RWPE2 (cell line): Measurements from ENCODE around the gene GFPT1.

Experiments used
- ATAC-seq: fragments of 200-7000 bp; cut with Tn5 transposase; 3 replicates; pipeline ENCODE4 v1.9.1; 2021; ENCODE audit warnings: low read depth
- DNase-seq: peaks from one replicate; pipeline ENCODE4 v3.0.0-alpha.2; 2020; ENCODE audit warnings: low spot score
- H3K27ac ChIP-seq: fragments of 450-650 bp; 2 replicates; pipeline ENCODE4 v1.5.1; 2017; ENCODE audit warnings: mild to moderate bottlenecking; ENCODE audit not compliant: poor library complexity, severe bottlenecking
- H3K27me3 ChIP-seq: fragments of 250-450 bp; sonication (Bioruptor Pico); 2 replicates; pipeline ENCODE4 v1.5.1; 2021; ENCODE audit warnings: mild to moderate bottlenecking, moderate library complexity; ENCODE audit not compliant: insufficient read depth, poor library complexity, severe bottlenecking
- H3K36me3 ChIP-seq: fragments of 250-450 bp; sonication (Bioruptor Pico); 2 replicates; pipeline ENCODE4 v1.5.1; 2020; ENCODE audit warnings: low read depth, mild to moderate bottlenecking, moderate library complexity
- H3K4me1 ChIP-seq: fragments of 250-450 bp; sonication (Bioruptor Pico); 2 replicates; pipeline ENCODE4 v1.5.1; 2021; ENCODE audit warnings: mild to moderate bottlenecking, moderate library complexity; ENCODE audit not compliant: insufficient read depth, poor library complexity, severe bottlenecking
- H3K4me3 ChIP-seq: fragments of 250-450 bp; sonication (Bioruptor Pico); 2 replicates; pipeline ENCODE4 v1.5.1; 2021; ENCODE audit warnings: mild to moderate bottlenecking, moderate library complexity; ENCODE audit not compliant: severe bottlenecking
- H3K9me3 ChIP-seq: fragments of 250-450 bp; sonication (Bioruptor Pico); 2 replicates; pipeline ENCODE4 v1.5.1; 2021; ENCODE audit warnings: mild to moderate bottlenecking, moderate library complexity; ENCODE audit not compliant: severe bottlenecking
- CTCF ChIP-seq: fragments of 450-650 bp; IDR thresholded peaks from one replicate; pipeline ENCODE4 v1.5.1; 2017; ENCODE audit warnings: mild to moderate bottlenecking, moderate library complexity; ENCODE audit not compliant: poor library complexity, severe bottlenecking

The GFPT1 gene

DNA sequence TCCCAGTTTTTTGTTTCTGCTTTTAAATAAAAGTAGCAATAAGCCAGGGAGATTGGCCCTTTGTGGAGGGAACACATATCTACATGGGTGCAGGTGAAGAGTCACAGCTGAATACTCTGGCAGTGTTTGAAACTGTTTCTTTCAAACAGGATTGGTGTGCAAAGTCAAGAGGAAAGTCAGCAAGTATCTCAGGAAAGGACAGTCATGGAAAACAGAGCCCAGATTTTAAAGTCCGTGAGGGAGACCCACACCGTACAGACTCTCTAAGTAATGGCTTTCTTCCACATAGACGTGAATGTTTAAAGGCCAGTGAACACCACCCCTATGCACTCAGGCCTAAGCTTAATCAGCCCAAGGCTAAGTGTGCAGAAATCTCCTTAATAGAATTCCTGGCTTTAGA, 95.3 kb downstream of the GFPT1 start:
- Histone ChIP-seq H3K4me1 (no peaks in the 10 kb centered on the region), H3K9me3 (no peaks in the 10 kb centered on the region), H3K4me3 (no peak overlapping the region), H3K36me3 (no peaks in the 10 kb centered on the region), H3K27ac (no peak overlapping the region), H3K27me3 (no peaks in the 10 kb centered on the region)
- no peak for DNase-seq
- no peak for TF ChIP-seq CTCF
- no peak for ATAC-seq

GRCh38 chr2:69291004-69291650, 95.9 kb downstream of the GFPT1 start:
- no peak overlapping the region for H3K4me3 ChIP-seq
- no peaks in the 10 kb centered on the region for H3K27me3 ChIP-seq
- no peak for TF ChIP-seq CTCF
- ATAC-seq (no peak), DNase-seq (no peak)
- no peak overlapping the region for H3K27ac ChIP-seq
- H3K4me1 ChIP-seq: no peaks in the 10 kb centered on the region
- no peaks in the 10 kb centered on the region for H3K9me3 ChIP-seq
- no peaks in the 10 kb centered on the region for H3K36me3 ChIP-seq

GRCh38 chr2:69288429-69288828, 98.6 kb downstream of the GFPT1 start:
- no peak for TF ChIP-seq CTCF
- no peak overlapping the region for H3K27ac ChIP-seq
- H3K27me3 ChIP-seq: no peaks in the 10 kb centered on the region
- H3K36me3 ChIP-seq: no peaks in the 10 kb centered on the region
- no peaks in the 10 kb centered on the region for H3K9me3 ChIP-seq
- no peak for ATAC-seq
- no peak overlapping the region for H3K4me3 ChIP-seq
- no peaks in the 10 kb centered on the region for H3K4me1 ChIP-seq
- DNase-seq: no peak

GRCh38 chr2:69287544-69287943, 99.5 kb downstream of the GFPT1 start:
- DNase-seq (no peak), ATAC-seq (no peak)
- Histone ChIP-seq H3K9me3 (no peaks in the 10 kb centered on the region), H3K36me3 (no peaks in the 10 kb centered on the region), H3K27ac (no peak overlapping the region), H3K27me3 (no peaks in the 10 kb centered on the region), H3K4me1 (no peaks in the 10 kb centered on the region), H3K4me3 (no peak overlapping the region)
- TF ChIP-seq CTCF: no peak

DNA sequence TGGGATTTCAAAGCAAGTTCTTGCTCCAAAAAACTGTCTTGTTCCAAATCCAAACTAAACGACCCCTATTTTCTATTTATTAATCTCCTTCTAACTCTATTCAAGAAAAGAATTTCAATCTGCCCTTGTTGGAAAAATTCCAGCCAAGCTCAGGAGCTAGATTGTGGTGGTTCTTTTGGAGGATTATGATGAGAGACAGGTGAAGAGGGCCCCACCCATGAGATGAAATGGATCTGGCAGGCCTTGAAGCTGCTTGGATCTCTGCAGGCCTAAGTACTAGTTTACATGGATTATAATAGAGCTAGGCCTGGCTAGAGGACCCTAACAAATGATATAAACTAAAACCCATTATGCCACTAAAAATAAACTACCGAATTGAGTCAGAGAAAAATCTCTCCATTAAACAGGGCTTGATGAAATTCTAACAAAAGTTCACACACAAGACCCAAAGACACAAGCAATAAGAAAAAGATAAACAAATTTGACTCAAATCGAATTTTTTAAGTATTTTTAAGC, 101.6 kb downstream of the GFPT1 start:
- Histone ChIP-seq H3K4me3 (no peak overlapping the region), H3K36me3 (no peaks in the 10 kb centered on the region), H3K27ac (no peak overlapping the region), H3K9me3 (no peaks in the 10 kb centered on the region), H3K27me3 (no peaks in the 10 kb centered on the region), H3K4me1 (no peaks in the 10 kb centered on the region)
- no peak for TF ChIP-seq CTCF
- ATAC-seq: no peak
- no peak for DNase-seq
